Endodermal cell (in vitro differentiated cells): ENCODE measurements around the gene IL11. TPM values are rescaled to one million over a fixed set of nuclear protein-coding genes. Genes with fewer than 3 reads are reported as not detected.
A peak's percentile ranks its signal among the peaks of the same experiment; 100 is the strongest.

ENCODE experiments used
- DNase-seq: peaks from one replicate; pipeline ENCODE4 v3.0.0-alpha.2; 2017
- H3K27ac ChIP-seq: 2 replicates; pipeline ENCODE4 v1.5.1; 2013; ENCODE audit warnings: mild to moderate bottlenecking, low read depth, low read length, moderate library complexity
- H3K27me3 ChIP-seq: 2 replicates; pipeline ENCODE4 v1.6.1; 2013; ENCODE audit warnings: mild to moderate bottlenecking, low read length, moderate library complexity; ENCODE audit not compliant: insufficient read depth, control insufficient read depth, poor library complexity, severe bottlenecking
- H3K36me3 ChIP-seq: 2 replicates; pipeline ENCODE4 v1.7.0; 2013; ENCODE audit warnings: mild to moderate bottlenecking, low read length, moderate library complexity; ENCODE audit not compliant: control insufficient read depth, insufficient read depth
- H3K4me1 ChIP-seq: one replicate; pipeline ENCODE4 v1.7.0; 2013; ENCODE audit warnings: low read length; ENCODE audit not compliant: control insufficient read depth, insufficient read depth
- H3K4me3 ChIP-seq: 2 replicates; pipeline ENCODE4 v1.5.1; 2013; ENCODE audit warnings: mild to moderate bottlenecking, low read length, moderate library complexity
- H3K9ac ChIP-seq: 2 replicates; pipeline ENCODE4 v1.6.1; 2013; ENCODE audit warnings: mild to moderate bottlenecking, low read length, moderate library complexity; ENCODE audit not compliant: poor library complexity, severe bottlenecking; ENCODE audit errors: extremely low read depth
- H3K9me3 ChIP-seq: 2 replicates; pipeline ENCODE4 v1.6.1; 2013; ENCODE audit warnings: mild to moderate bottlenecking, low read length, moderate library complexity; ENCODE audit not compliant: control insufficient read depth
- H3K27ac Mint-ChIP-seq: 2 replicates; pipeline ENCODE4 v1.8.0; 2020; ENCODE audit warnings: mixed read lengths
- H3K27me3 Mint-ChIP-seq: 2 replicates; pipeline ENCODE4 v1.8.0; 2021; ENCODE audit warnings: mild to moderate bottlenecking, mixed read lengths; ENCODE audit not compliant: insufficient read depth
- H3K36me3 Mint-ChIP-seq: 2 replicates; pipeline ENCODE4 v1.8.0; 2020; ENCODE audit warnings: low read depth, mixed read lengths
- H3K4me1 Mint-ChIP-seq: 2 replicates; pipeline ENCODE4 v1.8.0; 2020; ENCODE audit warnings: mixed read lengths
- H3K4me3 Mint-ChIP-seq: 2 replicates; pipeline ENCODE4 v1.8.0; 2020; ENCODE audit warnings: mild to moderate bottlenecking, moderate library complexity, mixed read lengths
- H3K9me3 Mint-ChIP-seq: 2 replicates; pipeline ENCODE4 v1.8.0; 2020; ENCODE audit warnings: mild to moderate bottlenecking, mixed read lengths
- WGBS, 2 experiments: methylation state at CpG; one replicate each; pipeline versions ENCODE4 v1.1.5 to v1.1.7; 2013; ENCODE audit warnings: missing lambda C conversion rate in 2 of 2, mixed read lengths in 1 of 2; ENCODE audit not compliant: insufficient coverage in 1 of 2, insufficient read length in 1 of 2; 5-methylcytosine and 5-hydroxymethylcytosine counted together
- total RNA-seq, 2 donors: library from RNA; stranded (reverse); fragmentation: NEBNext Ultra II Directional in 1 of 2; extraction: Animal tissue kit (Norgen Biotek cat#: 25700) in 1 of 2; gene quantifications; 2 replicates in 1 of 2; 3 replicates in 1 of 2; pipeline ENCODE4 v1.2.1, GENCODE V29; 2021
- TF ChIP-seq, protein P1 (sequence below): fragments of 200-600 bp; sonication (generic); conservative IDR thresholded peaks from 2 replicates; pipeline ENCODE4 v1.5.0; 2021; ENCODE audit warnings: antibody characterized with exemption, mild to moderate bottlenecking

The IL11 gene
- total RNA-seq, 2 donors from 2014 or later = 0.91 to 1.7 TPM

DNA sequence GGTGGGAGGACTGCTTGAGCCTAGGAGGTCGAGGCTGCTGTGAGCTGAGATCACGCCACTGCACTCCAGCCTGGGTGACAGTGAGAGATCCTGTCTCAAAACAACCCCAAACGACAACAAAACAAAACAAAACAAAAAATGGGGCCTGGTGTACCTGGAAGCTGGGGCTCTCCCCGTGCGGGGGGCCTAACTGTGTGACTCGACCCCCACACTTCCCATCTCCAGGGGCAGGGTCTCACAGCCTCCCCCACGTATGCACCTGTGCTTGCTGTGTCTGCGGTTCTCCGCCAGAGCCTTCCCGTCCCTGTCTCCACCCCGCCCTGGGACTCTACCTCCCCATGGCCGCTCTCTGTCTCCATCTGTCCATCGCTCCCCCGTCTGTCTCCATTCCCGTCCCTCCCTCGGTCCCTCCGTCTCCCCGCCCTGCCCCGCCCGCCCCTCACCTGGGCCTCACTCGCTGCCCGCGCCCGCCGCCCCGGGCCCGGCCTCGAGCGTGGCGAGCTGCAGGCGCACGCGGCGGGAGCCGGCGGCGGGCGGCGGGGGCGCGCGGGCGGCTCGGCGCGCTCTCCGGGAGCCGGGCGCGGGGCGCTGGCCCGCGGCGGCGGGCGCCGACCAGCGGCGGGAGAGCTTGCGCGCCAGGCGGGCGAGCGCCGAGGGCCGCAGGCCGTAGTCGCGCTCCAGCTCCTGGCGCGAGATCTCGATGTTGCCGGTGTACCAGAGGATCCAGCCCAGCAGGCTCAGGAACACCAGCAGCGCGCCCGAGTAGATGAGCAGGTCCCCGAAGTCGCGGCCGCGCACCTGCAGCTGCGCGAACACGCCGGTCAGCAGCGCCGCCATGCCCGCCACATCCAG is 13.2 kb upstream of the IL11 start:
- Mint-ChIP-seq H3K4me3 (peak overlapping the region; percentile 98), H3K27me3 (peaks cover 32% of the 10 kb centered on the region), H3K36me3 (peaks cover 28% of the 10 kb centered on the region), H3K4me1 (peaks cover 26% of the 10 kb centered on the region), H3K27ac (peak overlapping the region; percentile 70), H3K9me3 (no peaks in the 10 kb centered on the region)
- H3K9ac ChIP-seq = no peak overlapping the region
- H3K27ac ChIP-seq = no peak overlapping the region
- WGBS, 2 experiments = 6 to 17% methylated on average over 26 to 88 of the region's 88 CpGs
- no peaks in the 10 kb centered on the region for H3K27me3 ChIP-seq
- H3K4me3 ChIP-seq = peak overlapping the region; percentile 73
- H3K4me1 ChIP-seq = peaks cover 13% of the 10 kb centered on the region
- peaks cover 22% of the 10 kb centered on the region for H3K36me3 ChIP-seq
- DNase-seq = peak; percentile 85
- TF ChIP-seq, protein P1, sequence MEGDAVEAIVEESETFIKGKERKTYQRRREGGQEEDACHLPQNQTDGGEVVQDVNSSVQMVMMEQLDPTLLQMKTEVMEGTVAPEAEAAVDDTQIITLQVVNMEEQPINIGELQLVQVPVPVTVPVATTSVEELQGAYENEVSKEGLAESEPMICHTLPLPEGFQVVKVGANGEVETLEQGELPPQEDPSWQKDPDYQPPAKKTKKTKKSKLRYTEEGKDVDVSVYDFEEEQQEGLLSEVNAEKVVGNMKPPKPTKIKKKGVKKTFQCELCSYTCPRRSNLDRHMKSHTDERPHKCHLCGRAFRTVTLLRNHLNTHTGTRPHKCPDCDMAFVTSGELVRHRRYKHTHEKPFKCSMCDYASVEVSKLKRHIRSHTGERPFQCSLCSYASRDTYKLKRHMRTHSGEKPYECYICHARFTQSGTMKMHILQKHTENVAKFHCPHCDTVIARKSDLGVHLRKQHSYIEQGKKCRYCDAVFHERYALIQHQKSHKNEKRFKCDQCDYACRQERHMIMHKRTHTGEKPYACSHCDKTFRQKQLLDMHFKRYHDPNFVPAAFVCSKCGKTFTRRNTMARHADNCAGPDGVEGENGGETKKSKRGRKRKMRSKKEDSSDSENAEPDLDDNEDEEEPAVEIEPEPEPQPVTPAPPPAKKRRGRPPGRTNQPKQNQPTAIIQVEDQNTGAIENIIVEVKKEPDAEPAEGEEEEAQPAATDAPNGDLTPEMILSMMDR = no peak
- H3K9me3 ChIP-seq = peaks cover 3% of the 10 kb centered on the region

DNA sequence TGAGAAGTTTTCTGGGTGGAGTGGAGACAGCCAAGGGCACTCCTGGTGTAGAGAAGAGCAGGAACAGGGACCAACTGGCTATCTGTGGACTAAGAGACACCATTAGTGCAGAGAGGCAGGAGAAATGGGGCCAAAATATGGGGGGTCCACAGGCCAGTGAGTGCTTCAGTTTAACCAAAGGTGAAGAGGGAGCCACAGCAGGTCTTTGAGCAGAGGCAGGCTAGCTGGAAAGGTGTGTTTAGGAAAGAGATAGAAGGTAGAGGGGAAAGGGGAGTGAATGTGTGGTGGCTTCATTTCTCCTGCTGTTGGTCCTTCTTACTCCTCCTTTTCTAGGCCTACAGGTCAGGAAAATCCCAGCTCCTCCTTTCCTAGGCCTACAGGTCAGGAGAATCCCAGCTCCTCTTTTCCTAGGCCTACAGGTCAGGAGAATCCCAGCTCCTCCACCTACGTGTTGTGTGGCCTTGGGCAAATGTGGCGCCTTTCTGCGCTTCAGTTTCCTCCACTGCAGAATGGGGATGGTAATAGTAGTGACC is 12.3 kb upstream of the IL11 start:
- TF ChIP-seq, protein P1 = no peak
- Histone ChIP-seq H3K4me3 (no peak overlapping the region), H3K27me3 (peaks cover under 1% of the 10 kb centered on the region), H3K9me3 (peaks cover 3% of the 10 kb centered on the region), H3K27ac (no peak overlapping the region), H3K4me1 (peaks cover 6% of the 10 kb centered on the region), H3K36me3 (peaks cover 13% of the 10 kb centered on the region), H3K9ac (no peak overlapping the region)
- Mint-ChIP-seq H3K4me3 (peak overlapping the region; percentile 98), H3K27me3 (peaks cover 39% of the 10 kb centered on the region), H3K36me3 (peaks cover 19% of the 10 kb centered on the region), H3K27ac (no peak overlapping the region), H3K9me3 (no peaks in the 10 kb centered on the region), H3K4me1 (peaks cover 22% of the 10 kb centered on the region)
- DNase-seq = no peak
- WGBS, 2 experiments = 95 to 100% methylated on average over 3 of the region's 3 CpGs

DNA sequence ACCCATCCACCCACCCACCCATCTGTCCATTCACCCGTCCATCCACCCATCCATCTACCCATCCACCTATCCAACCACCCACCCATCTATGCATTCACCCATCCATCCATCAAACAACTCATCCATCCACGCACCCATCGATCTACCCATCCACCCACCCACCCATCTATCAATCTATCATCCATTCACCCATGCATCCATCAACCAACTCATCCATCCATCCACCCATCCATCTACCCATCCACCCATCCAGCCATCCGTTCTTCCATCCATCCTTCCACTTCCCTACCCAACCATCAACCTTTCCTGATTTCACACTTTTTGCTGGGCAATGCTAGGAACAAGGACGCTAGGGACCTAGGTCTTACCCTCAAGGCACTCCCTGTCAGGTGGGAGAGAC is 11.8 kb upstream of the IL11 start:
- DNase-seq = no peak
- Mint-ChIP-seq H3K4me3 (peak overlapping the region; percentile 98), H3K4me1 (peaks cover 16% of the 10 kb centered on the region), H3K27ac (no peak overlapping the region), H3K27me3 (peaks cover 42% of the 10 kb centered on the region), H3K36me3 (peaks cover 13% of the 10 kb centered on the region), H3K9me3 (no peaks in the 10 kb centered on the region)
- no peak overlapping the region for H3K4me3 ChIP-seq
- peaks cover 4% of the 10 kb centered on the region for H3K27me3 ChIP-seq
- no peak overlapping the region for H3K9ac ChIP-seq
- H3K4me1 ChIP-seq = peaks cover under 1% of the 10 kb centered on the region
- no peak overlapping the region for H3K27ac ChIP-seq
- peaks cover 3% of the 10 kb centered on the region for H3K9me3 ChIP-seq
- TF ChIP-seq, protein P1 = no peak
- 89 to 93% methylated on average over 5 of the region's 5 CpGs for WGBS, 2 experiments
- H3K36me3 ChIP-seq = peaks cover 7% of the 10 kb centered on the region
